ENCODE measurements around the gene TMEM54. TPM values are rescaled to one million over a fixed set of nuclear protein-coding genes. Genes with fewer than 3 reads are reported as not detected.

TMEM54 gene
- total RNA-seq, 2 donors from 2014 or later: 11.4 to 11.5 TPM

GRCh38 chr1:32855861-32856617 lies 45.1 kb downstream of the TMEM54 start:
- ATAC-seq (no peak), DNase-seq (no peak)
- intact Hi-C loops (cut with DNase I): no loop called here

- ATAC-seq (no peak), DNase-seq (no peak)
- intact Hi-C loops (cut with DNase I): no loop called here
Measured at GRCh38 chr1:32848354-32849063, 52.7 kb downstream of the TMEM54 start.

Other genes with a start within 250 kb of the TMEM54 start
- 10 to 100 TPM; 14.5 to 15.8 TPM for gene SYNC, start 198.6 kb downstream of the TMEM54 start, total RNA-seq
- gene YARS1, start 84.0 kb downstream of the TMEM54 start, total RNA-seq: 10 to 100 TPM; 36.7 to 70.0 TPM
- gene S100PBP, start 83.7 kb downstream of the TMEM54 start, total RNA-seq: 10 to 100 TPM; 16.2 to 17.5 TPM
- 10 to 100 TPM; 74.3 to 92.5 TPM for gene FNDC5, start 30.5 kb downstream of the TMEM54 start, total RNA-seq
- gene HPCA, start 14.9 kb downstream of the TMEM54 start, total RNA-seq: not detected
- gene RNF19B, start 63.4 kb upstream of the TMEM54 start, total RNA-seq: 10 to 100 TPM; 10.7 to 12.8 TPM
- gene AK2, start 135.5 kb upstream of the TMEM54 start, total RNA-seq: 100 to 1,000 TPM; 121 to 142 TPM
- 1 to 10 TPM; 1.8 to 2.6 TPM for gene AZIN2, start 179.8 kb upstream of the TMEM54 start, total RNA-seq

Data from left cardiac atrium (tissue), 4 donors.